NCI-H1105 (cell line): Measurements from ENCODE around the gene LHFPL3.
"Not testable (repeated sequence)": the region's sequence is repeated elsewhere in the genome, so short reads cannot be mapped to it uniquely, and the experiment has no call there.

Source experiments
- DNase-seq: peaks from one replicate; lab custom pipeline; 2025; lab: John Stamatoyannopoulos, UW

LHFPL3 gene

DNA sequence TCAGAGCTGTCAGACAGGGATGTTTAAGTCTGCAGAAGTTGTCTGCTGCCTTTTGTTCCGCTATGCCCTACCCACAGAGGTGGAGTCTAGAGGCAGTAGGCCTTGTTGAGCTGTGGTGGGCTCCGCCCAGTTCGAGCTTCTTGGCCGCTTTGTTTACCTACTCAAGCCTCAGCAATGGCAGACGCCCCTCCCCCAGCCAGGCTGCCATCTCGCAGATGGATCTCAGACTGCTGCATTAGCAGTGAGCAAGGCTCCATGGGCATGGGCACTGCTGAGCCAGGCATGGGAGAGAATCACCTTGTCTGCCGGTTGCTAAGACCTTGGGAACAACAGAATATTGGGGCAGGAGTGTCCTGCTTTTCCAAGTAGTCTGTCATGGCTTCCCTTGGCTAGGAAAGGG lies 267.2 kb downstream of the LHFPL3 start:
- not testable (repeated sequence) for DNase-seq

DNA sequence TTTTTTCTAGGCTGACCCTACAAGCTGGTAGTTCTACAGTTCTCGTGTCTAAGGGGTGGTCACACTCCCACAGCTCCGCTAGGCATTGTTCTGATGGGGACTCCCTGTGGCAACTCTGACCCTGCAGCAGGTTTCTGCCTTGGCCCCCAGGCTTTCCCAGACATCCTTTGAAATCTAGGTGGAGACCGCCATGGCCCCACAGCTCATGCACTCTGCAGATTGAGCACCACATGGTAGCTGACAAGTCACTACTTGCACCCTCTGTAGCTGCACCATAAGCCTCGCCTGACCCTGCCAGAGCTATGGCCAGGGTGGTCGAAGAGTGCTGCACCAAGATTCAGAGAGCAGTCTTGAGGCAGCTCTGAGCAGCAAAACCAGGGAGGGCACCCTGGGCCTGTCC lies 275.6 kb downstream of the LHFPL3 start:
- DNase-seq = no peak

- no peak for DNase-seq
Observed at GRCh38 chr7:104604706-104605105, 276.3 kb downstream of the LHFPL3 start.

DNA sequence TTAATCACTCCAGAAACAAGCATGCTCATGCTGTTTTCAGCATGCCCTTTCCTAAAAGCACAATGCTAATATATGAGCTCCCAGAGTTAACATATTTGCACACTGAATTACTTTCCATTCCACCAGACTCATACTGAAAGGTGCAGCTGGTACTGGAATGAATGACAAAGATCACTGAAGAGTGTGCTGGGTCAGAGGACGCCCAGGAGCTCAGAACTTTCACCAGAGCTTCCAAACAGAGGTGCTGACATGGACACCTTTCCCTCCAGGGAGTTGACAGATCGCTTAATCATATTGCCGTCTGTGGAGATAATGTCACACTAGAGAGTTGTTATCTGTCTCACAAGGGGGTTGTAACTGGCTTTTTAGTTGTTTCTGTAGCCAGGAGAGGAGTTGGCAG lies 292.9 kb downstream of the LHFPL3 start:
- DNase-seq = no peak

DNA sequence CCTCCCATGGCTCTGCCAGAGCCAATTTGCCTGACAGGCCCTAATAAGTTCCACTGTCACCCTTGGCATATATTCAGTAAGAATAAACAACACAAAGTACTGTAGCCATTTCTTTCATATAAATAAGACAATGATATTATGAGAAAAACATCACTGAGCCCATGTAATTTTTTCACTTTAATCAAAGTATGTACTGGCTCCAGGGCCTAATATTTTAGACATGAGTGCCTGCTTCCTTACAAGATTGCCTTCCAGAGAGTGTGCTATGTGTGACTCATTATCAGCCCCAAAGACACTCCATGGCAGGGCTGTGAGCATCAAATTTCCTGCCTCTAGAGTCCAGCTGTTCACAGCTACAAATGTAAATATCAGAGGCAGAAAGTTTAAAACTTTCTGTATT lies 297.6 kb downstream of the LHFPL3 start:
- no peak for DNase-seq

- DNase-seq = no peak
Observed at GRCh38 chr7:104627516-104627915, 299.1 kb downstream of the LHFPL3 start.

GRCh38 chr7:104628017-104628416 lies 299.6 kb downstream of the LHFPL3 start:
- no peak for DNase-seq

GRCh38 chr7:104629408-104629807 lies 301.0 kb downstream of the LHFPL3 start:
- no peak for DNase-seq

DNA sequence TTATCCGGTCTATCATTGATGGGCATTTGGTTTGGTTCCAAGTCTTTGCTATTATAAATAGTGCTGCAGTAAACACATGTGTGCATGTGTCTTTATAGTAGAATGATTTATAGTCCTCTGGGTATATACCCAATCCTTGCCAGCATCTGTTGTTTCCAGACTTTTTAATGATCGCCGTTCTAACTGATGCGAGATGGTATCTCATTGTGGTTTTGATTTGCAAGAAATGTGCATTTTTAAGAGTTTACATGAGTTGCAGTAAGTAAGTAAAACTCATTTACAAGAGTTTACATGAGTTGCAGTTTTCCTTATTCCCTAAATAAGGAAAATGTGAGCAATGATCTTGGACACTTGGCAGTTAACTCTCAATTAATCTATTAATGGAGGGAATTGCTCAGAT lies 312.1 kb downstream of the LHFPL3 start:
- no peak for DNase-seq

DNA sequence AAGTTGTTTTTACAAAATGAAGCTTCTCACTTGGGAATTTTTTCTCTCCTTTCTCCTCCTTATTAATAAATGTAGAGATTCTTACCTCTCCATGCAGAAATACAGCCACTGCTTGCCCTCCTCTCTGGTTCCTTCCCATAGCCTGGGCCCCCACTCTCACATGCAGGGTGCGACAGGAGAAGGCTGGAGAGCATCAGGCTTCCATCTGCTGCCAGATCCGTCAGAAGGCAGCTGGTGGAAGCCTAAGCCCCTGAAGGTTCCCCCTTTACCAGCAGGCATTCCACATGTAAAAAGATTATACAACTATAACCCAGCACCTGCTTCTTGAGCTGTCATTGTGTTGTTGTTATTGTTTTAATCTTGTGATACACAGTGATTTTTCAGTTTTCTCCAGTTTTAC lies 314.2 kb downstream of the LHFPL3 start:
- DNase-seq = no peak

DNA sequence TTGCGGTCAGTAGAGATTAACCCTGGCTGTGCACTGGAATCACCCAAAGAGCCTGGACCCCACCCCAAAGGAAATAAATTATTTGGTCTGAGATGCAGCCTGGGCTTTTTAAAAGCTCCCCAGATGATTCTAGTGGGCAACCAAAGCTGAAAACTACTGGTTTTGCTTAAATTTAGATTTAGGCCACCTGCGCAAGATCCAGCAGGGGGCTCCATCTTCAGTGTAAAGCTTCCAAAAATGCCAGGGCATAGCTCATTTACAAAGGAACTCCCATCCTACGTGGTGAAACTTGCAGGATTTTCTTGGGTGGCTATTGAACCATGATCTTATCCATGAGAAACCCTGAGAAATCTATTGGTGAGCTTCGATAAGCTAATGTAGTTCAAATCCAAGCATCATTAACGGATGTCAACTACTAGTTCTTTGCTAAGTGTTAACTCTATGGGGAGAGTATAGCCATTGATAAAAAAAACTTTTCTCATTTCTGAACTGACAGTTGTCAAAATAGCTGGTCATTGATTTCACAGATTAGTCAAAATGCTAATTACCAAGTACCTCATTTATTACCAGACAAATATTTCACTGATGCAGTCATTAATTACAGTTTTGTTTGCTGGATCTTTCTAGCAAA lies 315.3 kb downstream of the LHFPL3 start:
- no peak for DNase-seq

GRCh38 chr7:104650991-104651640 lies 322.7 kb downstream of the LHFPL3 start:
- peak; percentile 41 for DNase-seq

DNA sequence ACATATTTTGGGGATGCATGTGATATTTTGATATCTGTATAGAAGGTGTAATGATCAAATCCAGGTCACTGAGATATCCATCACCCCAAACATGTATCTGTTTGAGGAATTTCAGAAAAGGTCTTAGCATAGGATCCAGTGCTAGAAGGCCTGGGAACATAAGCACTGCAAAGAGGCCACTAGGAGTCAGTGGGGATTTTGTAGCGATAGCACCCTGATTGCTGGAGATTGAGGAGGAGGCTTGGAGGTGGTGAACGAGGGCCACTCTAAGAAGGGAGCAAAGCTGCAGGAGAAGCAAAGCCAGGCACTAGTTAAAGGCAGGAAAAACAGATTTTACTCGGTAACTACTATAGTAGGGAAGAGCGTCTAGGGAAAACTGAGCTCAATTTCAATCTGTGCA lies 324.0 kb downstream of the LHFPL3 start:
- no peak for DNase-seq

- DNase-seq = no peak
Observed at GRCh38 chr7:104652865-104653264, 324.5 kb downstream of the LHFPL3 start.

- DNase-seq = peak; percentile 81
Observed at GRCh38 chr7:104653825-104654401, 325.5 kb downstream of the LHFPL3 start.

- DNase-seq = no peak
Observed at GRCh38 chr7:104655592-104655991, 327.2 kb downstream of the LHFPL3 start.

- DNase-seq = no peak
Observed at GRCh38 chr7:104656467-104656866, 328.1 kb downstream of the LHFPL3 start.

DNA sequence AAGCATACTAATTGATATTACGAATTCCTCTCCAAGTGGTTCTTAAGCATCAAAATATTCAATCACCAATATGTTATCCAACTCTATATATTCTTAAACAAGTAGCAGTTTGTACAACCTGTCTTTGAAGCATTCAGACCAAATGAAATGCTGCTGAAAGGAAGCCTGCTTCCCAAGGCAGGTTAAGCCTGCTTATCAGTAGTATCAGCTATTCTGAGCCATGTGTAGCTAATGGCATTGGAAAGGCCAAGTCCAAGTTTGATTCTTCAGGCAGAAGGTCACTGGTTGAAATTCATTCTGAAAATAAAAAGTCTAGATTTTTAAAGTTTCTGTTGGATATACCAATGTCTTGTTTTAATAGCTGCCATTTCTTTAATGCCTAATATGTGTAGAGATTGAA lies 328.7 kb downstream of the LHFPL3 start:
- DNase-seq = no peak

- no peak for DNase-seq
Observed at GRCh38 chr7:104661575-104661974, 333.2 kb downstream of the LHFPL3 start.

DNA sequence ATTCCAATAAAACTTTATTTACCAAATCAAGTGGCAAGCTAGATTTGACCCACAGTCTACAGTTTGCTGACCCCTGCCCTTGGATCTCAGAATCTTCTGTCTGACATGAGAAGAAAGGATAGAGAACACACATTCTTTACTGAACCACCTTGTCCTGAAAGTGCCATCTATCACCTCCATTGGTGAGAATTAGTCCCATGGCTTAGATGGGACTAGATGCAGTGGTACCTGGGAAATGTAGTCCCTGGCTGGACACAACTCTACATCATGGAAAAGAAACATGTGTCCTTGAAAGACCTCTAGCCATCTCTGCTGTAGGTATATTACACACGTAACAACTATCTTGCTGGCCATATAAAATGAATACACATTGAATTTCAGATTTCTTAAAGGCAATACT lies 336.2 kb downstream of the LHFPL3 start:
- no peak for DNase-seq

DNA sequence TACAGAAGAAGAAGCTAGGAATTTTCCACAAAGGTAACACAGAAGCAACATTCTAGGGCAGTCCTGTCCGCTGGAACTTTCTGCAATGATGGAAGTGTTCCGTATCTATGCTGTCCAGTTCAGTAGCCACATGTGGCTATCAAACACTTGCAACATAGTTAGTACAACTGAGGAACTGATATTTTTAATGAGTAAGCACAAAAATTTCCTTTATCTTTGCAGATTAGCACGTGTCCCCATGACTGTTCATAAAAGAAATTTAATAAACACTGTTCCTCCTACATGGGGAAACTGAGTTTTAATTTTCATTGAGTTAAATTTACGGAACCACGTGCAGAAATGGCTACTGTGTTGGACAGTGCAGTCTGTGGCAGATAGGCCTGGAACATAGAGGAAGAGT lies 349.2 kb downstream of the LHFPL3 start:
- DNase-seq = no peak

- DNase-seq = no peak
Observed at GRCh38 chr7:104679085-104679484, 350.7 kb downstream of the LHFPL3 start.

DNA sequence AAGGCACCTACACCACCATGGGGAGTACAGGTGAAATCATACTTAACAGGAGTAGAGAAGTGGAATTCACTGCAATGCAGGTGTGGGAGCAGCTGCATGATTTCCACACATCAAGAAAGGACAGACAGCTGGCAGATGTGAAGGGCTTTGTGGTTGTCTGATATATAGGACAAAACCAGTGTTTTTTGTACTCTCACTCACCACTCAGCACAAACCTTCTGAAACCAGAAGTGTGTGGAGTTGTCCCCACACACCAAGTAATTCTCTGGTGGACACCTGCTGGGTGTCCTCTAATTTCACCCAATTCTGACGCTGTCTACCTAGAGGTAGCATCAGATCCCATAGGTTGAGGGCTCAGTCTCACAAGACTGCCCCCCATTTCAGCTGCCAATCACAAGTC lies 357.9 kb downstream of the LHFPL3 start:
- DNase-seq = no peak

- no peak for DNase-seq
Observed at GRCh38 chr7:104694710-104695109, 366.3 kb downstream of the LHFPL3 start.
